Activated B cell treated with CpG ODN at 0.5 μM for 24 hours (primary cell): ENCODE data around the gene ZDHHC8. TPM values are rescaled to one million over a fixed set of nuclear protein-coding genes. Genes with fewer than 3 reads are reported as not detected.

Experiments used
- ATAC-seq: fragments of 200-7000 bp; cut with Tn5 transposase; one replicate; pipeline ENCODE4 v1.10.0; 2021; ENCODE audit warnings: low read depth, mild to moderate bottlenecking, moderate library complexity
- CTCF ChIA-PET: fragments of 350-600 bp; sonication (Branson Sonifier 250); formaldehyde crosslinking; loops from one replicate; lab custom pipeline; 2021; ENCODE audit warnings: antibody characterized with exemption; lab: Charles Lee
- POLR2A ChIA-PET: fragments of 350-600 bp; sonication (Branson Sonifier 250); formaldehyde crosslinking; loops from one replicate; lab custom pipeline; 2021; ENCODE audit warnings: antibody characterized with exemption; lab: Charles Lee
- DNase-seq: peaks from one replicate; pipeline ENCODE4 v3.0.0; 2022
- H3K27ac Mint-ChIP-seq: one replicate; pipeline ENCODE4 v1.8.0; 2020; ENCODE audit warnings: mixed read lengths
- H3K27me3 Mint-ChIP-seq: one replicate; pipeline ENCODE4 v1.8.0; 2021; ENCODE audit warnings: mixed read lengths
- H3K36me3 Mint-ChIP-seq: one replicate; pipeline ENCODE4 v1.8.0; 2021; ENCODE audit warnings: low read depth, mixed read lengths
- H3K4me1 Mint-ChIP-seq: one replicate; pipeline ENCODE4 v1.8.0; 2021; ENCODE audit warnings: mixed read lengths
- H3K4me3 Mint-ChIP-seq: one replicate; pipeline ENCODE4 v1.8.0; 2020; ENCODE audit warnings: mild to moderate bottlenecking, mixed read lengths
- H3K9me3 Mint-ChIP-seq: one replicate; pipeline ENCODE4 v1.8.0; 2020; ENCODE audit warnings: mixed read lengths
- intact Hi-C: fragments of 100-400 bp; cut with micrococcal nuclease; formaldehyde crosslinking; loops from one replicate; pipeline ENCODE4 v1.15.1; 2024
- total RNA-seq: library from RNA; stranded (reverse); gene quantifications from 2 replicates; pipeline ENCODE4 v1.2.3, GENCODE V29; 2022
- TF ChIP-seq, protein P1 (sequence below): fragments of 200-600 bp; IDR thresholded peaks from one replicate; pipeline ENCODE4 v1.8.0; 2022; ENCODE audit warnings: antibody characterized with exemption, mild to moderate bottlenecking

ZDHHC8 gene
- total RNA-seq, 1 donor from 2014 or later = 65.6 TPM

DNA sequence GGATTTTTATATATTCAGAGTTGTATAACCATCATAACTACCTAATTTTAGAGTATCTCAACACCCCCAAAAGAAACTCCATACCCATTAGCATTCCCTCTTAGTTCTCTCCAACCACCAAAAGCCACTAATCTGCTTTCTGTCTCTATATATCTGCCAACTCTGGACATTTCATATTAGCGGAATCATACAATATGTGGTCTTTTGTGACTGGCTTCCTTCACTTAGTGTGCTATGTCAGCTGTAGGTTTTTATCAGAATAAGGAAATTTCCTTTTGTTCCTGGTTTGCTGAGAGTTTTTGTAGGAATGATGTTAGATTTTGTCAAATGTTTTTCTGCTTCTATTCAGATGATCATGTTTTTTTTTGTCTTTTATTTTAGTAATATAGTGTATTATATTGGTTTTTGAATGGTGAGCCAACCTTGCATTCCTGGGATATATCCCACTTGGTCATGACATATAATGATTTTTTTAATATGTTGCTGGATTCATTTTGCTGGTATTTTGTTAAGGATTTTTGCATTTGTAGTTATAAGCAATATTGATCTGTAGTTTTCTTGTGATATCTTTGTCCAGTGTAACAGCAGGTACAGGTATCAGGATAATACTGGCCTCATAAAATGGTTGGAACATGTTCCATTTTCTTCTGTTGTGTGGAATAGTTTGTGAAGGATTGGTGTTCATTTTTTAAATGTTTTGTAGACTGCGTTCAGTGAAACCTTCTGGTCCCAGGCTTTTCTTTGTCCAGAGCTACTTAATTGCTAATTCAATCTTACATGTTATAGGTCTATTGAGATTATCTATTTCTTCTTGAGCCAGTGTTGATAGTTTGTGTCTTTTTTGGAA is 34.8 kb upstream of the ZDHHC8 start:
- TF ChIP-seq, protein P1, sequence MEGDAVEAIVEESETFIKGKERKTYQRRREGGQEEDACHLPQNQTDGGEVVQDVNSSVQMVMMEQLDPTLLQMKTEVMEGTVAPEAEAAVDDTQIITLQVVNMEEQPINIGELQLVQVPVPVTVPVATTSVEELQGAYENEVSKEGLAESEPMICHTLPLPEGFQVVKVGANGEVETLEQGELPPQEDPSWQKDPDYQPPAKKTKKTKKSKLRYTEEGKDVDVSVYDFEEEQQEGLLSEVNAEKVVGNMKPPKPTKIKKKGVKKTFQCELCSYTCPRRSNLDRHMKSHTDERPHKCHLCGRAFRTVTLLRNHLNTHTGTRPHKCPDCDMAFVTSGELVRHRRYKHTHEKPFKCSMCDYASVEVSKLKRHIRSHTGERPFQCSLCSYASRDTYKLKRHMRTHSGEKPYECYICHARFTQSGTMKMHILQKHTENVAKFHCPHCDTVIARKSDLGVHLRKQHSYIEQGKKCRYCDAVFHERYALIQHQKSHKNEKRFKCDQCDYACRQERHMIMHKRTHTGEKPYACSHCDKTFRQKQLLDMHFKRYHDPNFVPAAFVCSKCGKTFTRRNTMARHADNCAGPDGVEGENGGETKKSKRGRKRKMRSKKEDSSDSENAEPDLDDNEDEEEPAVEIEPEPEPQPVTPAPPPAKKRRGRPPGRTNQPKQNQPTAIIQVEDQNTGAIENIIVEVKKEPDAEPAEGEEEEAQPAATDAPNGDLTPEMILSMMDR = no peak
- H3K36me3 Mint-ChIP-seq = peaks cover 81% of the 10 kb centered on the region
- intact Hi-C loops = no loop called here
- H3K27ac Mint-ChIP-seq = no peak overlapping the region
- peaks cover 2% of the 10 kb centered on the region for H3K9me3 Mint-ChIP-seq
- CTCF ChIA-PET = no interaction called here
- no peaks in the 10 kb centered on the region for H3K27me3 Mint-ChIP-seq
- peaks cover 2% of the 10 kb centered on the region for H3K4me1 Mint-ChIP-seq
- POLR2A ChIA-PET = no interaction called here
- no peak for DNase-seq
- no peak overlapping the region for H3K4me3 Mint-ChIP-seq
- ATAC-seq = no peak

DNA sequence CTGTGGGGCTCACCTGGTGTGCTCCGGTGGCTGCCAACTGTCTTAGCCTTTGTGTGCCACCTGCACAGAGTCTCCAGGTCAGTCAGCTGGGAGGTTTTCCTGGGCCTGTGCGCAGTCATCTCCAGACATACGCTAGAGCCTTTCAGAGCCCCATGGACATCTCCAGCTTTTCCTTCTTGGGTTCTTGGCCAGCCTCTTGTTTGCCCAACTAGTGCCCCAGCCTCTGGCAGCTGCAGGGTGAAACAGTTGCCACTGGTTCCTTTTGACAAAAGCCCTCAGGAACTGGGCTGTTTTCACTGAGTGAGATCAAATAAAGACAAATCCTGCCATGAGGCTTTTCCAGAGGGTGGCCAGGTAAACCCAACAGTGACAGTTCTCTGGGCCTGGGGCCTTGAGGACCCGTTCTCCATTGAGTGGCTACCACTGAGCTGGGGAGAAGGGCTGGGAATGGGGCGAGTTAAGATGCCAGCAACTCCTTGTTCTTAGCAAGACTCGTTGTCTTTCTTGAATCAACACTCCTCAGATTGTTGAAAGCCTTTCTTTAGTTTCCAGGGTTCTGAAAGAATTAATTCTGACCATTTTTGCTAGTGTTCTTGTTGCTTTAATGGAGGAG is 32.4 kb upstream of the ZDHHC8 start:
- DNase-seq (no peak), ATAC-seq (no peak)
- no peaks in the 10 kb centered on the region for H3K27me3 Mint-ChIP-seq
- CTCF ChIA-PET = no interaction called here
- H3K4me3 Mint-ChIP-seq = no peak overlapping the region
- TF ChIP-seq, protein P1 = no peak
- intact Hi-C loops = no loop called here
- POLR2A ChIA-PET = no interaction called here
- peaks cover 2% of the 10 kb centered on the region for H3K9me3 Mint-ChIP-seq
- H3K27ac Mint-ChIP-seq = no peak overlapping the region
- H3K4me1 Mint-ChIP-seq = peaks cover 6% of the 10 kb centered on the region
- H3K36me3 Mint-ChIP-seq = peaks cover 69% of the 10 kb centered on the region

DNA sequence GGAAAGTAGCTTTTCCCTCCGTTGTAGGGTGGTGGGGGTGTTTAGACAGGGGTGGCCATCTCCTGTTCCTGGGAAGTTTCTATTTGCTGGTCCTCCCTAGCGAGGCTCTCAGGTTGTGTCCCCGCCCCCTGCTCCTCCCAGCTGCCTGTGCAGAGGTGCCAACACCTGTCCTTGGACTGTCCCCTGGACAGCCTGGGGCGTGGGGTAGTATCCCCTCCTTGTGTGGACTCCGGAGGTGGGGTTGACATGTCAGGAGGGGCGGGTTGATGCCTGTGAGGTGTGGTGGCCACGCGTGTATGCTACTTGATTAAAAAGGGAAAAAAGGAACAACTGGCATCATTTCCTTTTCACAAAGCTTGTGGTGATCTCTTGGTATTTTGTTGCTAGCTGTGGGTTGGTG is 30.0 kb upstream of the ZDHHC8 start:
- TF ChIP-seq, protein P1 = no peak
- POLR2A ChIA-PET = no interaction called here
- CTCF ChIA-PET = no interaction called here
- peaks cover 6% of the 10 kb centered on the region for H3K4me1 Mint-ChIP-seq
- H3K27me3 Mint-ChIP-seq = no peaks in the 10 kb centered on the region
- peaks cover under 1% of the 10 kb centered on the region for H3K9me3 Mint-ChIP-seq
- intact Hi-C loops = no loop called here
- H3K36me3 Mint-ChIP-seq = peaks cover 62% of the 10 kb centered on the region
- DNase-seq = no peak
- no peak overlapping the region for H3K27ac Mint-ChIP-seq
- H3K4me3 Mint-ChIP-seq = no peak overlapping the region
- no peak for ATAC-seq

DNA sequence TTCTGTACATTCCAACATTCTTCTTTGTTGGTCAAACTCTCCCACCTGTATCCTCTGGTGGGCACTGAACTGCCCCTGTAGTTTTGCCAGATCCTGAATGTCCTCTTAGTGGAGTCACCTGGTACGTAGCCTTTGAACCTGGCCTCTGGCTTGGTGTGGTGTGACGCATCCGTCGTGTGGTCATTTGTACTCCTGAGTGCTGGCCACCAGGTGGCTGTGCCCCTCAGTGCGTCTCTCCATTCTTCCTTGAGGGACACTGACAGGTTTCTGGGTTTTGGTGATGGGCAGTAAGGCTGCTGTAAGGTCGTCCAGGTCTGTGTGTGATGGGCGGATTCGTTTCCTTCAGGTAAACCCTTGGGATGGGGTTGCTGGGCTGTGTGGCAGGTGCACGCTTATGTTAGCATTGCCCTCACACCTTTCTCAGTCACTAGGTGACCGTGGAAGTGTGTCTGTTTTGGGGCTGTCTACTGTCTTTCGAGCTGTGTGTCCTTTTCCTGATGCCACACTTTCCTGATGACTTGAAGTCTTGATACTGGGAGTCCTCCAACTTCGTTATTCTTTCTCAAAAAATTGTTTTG is 29.3 kb upstream of the ZDHHC8 start:
- peaks cover 63% of the 10 kb centered on the region for H3K36me3 Mint-ChIP-seq
- ChIA-PET CTCF (no interaction called here), POLR2A (no interaction called here)
- TF ChIP-seq, protein P1 = no peak
- no peak overlapping the region for H3K4me3 Mint-ChIP-seq
- DNase-seq (no peak), ATAC-seq (no peak)
- no peaks in the 10 kb centered on the region for H3K9me3 Mint-ChIP-seq
- no peaks in the 10 kb centered on the region for H3K27me3 Mint-ChIP-seq
- intact Hi-C loops = no loop called here
- peaks cover 6% of the 10 kb centered on the region for H3K4me1 Mint-ChIP-seq
- H3K27ac Mint-ChIP-seq = no peak overlapping the region
